Activated CD4-positive, CD25-positive, alpha-beta regulatory T cell (primary cell): Measurements from ENCODE around the gene CCL21.

Experiments
- DNase-seq, 4 experiments: peaks; one replicate each; lab custom pipeline; 2025; lab: John Stamatoyannopoulos, UW

Gene CCL21

GRCh38 chr9:34709196-34709978, 549 bp downstream of the CCL21 start:
- no peak for DNase-seq

- DNase-seq, result no peak
These were observed 2.8 kb downstream of the CCL21 start for GRCh38 chr9:34707130-34707529.

- peak; percentile 56 to 71 (median 66) for DNase-seq
These were observed 7.9 kb downstream of the CCL21 start for GRCh38 chr9:34701769-34702736.

DNA sequence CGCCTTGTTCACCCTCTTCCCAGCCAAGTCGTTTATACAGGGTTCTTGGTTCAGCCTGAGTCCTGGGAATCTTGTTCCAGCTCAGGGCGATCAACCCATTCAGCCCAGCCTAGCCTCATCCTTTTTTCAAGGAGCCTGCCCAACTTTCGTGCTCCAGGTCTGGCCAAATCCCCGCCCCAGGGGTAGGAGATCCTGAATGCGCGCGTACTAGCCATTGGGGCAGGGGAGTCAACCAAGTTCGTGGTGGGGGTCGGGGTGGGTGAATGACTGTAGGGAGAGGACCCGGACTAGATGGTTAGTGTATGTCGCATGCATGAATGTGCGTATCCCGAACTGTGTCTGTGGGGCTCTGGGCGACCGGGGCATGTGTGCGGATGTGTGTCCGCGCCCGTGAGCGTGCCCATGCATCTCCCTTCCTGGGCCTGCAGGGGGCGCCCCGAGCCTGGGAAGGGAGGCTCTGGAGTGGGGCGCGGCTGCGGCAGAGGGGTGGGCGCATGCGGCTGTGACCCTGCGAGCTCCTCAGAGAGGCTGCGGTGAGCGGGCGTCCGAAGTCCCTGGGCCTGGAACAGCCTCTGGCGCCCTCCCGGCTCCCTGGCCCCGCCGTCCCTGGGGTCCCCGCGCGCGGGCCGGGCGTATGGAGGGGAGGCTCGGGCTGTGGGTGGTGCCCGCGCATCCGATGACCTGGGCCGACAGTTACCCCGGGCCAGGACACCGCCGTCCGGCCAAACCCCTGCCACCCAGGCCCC, 8.7 kb downstream of the CCL21 start:
- DNase-seq, result peak; percentile 49 to 70 (median 61)

- DNase-seq, result no peak
These were observed 15.1 kb downstream of the CCL21 start for GRCh38 chr9:34694811-34695210.

- no peak for DNase-seq
These were observed 16.4 kb downstream of the CCL21 start for GRCh38 chr9:34693560-34693959.

DNA sequence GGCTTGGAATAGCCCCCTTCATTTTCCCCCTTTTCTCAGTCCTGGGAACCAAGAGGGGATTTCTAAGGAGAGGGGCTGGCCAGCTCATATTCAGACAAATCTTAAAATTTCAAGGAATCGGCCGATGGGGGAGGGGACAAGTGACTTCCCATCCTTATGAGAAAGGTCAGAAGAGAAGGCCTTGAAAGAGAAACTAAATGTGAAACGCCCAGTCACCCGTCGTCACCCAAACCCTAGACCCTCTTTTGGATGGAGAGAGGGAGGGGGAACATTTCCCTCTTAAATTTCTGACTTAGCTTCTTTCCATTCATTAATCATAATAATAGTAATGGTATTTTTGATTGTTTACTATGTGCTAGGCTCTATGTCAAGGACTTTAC, 18.0 kb downstream of the CCL21 start:
- DNase-seq, result no peak

GRCh38 chr9:34690983-34691935, 18.7 kb downstream of the CCL21 start, which contains the start of gene CCL19:
CCL19 (minus strand) TSS chr9:34691276; CDS start chr9:34691139, 137 bp downstream.
- DNase-seq, result no peak

- no peak for DNase-seq
These were observed 20.4 kb downstream of the CCL21 start for GRCh38 chr9:34689512-34689911.

- DNase-seq, result no peak
These were observed 20.8 kb downstream of the CCL21 start for GRCh38 chr9:34689116-34689470.

- no peak for DNase-seq
These were observed 21.4 kb downstream of the CCL21 start for GRCh38 chr9:34688329-34689115.

GRCh38 chr9:34687276-34688030, 22.5 kb downstream of the CCL21 start:
- no peak for DNase-seq

DNA sequence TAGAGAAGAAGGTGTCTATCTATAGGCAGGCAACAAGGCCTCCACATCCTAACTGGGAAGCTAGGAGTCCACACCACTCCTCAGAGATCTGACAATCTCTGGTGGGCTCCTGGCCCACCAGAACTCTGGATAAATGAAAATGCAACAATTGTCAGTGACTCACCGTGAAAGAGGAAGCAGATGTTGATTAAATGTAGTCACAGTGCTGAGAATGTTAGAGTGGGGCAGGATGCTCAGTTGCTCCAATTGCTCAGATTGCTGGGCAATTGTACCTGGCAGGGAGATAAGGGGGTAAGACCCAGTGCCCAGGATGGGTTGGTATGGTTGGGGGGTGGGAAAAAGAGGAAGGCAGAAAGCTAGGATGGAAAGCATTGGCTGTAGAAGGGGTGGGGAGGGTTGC, 23.2 kb downstream of the CCL21 start:
- no peak for DNase-seq

DNA sequence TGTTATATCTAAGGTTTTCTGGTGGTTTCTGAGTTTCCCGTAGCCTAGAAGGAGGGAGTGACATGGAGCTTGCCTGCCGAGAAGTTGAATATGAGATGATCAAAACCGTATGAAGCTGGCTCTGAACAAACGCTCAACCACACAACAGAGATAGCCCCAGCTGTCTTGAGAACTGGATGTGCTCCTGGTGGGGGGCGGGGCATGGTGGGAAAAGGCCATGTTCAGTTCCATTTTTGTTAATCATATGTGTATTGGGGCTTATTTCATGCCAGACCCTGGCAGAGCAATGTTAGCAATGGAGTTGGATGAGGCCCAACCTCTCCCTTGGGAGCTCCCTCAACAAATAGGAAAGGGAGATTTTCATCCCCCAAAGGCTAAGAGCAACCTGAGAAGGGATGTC, 23.7 kb downstream of the CCL21 start:
- DNase-seq, result no peak

DNA sequence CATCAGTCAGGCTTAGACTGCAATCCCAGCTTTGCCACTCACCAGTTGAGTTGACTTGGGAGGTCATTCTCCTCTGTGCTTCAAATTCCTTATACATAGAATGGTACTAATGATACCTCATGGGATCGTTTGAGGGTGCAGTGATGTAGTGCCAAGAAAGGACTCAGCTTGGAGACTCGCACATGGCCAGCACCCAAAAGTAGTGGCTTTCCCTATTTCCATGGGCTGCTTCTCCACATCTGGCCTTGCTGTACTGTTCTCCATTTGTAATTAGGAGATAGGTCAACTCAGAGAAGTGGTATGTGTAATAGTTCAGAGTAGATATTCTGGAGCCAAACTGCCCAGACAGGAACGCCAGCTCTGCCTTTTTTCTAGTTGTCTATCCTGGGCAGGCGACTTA, 24.3 kb downstream of the CCL21 start:
- DNase-seq, result no peak

DNA sequence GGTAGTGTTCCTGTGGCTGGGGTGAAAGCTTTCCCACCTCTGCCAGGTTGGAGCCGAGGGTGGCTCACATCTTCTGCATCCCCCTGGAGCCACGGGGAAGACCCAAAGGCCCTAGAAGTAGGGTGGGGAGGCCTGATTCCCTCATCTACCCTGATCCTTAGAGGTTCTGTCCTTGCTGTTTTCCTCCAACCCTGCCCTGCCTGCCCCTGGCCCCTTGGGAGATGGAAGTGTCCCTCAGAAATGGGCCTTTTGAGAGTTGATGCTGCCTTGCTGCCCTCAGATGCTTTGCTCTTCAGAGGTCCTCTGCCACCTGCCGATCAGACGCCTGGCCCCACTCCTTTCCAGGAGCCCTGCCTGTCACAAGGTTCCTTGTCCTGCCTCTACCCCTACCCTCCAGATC, 25.1 kb downstream of the CCL21 start:
- DNase-seq, result no peak

DNA sequence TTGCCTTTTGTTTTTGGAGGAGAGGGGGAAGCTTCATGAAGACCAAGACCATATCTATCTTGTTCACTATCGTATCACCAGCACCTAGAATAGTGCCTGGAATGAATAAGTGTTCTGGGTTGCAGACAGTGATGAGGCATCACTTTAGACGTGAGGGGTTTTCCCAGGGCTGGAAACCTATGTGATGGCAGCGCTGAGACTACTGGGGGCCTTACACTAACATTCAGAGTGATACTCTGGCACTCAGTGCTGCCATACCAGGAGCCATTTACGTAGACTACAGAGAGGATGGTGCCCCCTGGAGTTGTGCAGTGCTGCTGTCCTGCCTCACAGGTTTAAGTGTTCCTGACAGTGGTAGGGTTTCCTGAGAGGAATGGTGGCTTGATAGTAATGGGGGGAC, 25.8 kb downstream of the CCL21 start:
- DNase-seq, result no peak

DNA sequence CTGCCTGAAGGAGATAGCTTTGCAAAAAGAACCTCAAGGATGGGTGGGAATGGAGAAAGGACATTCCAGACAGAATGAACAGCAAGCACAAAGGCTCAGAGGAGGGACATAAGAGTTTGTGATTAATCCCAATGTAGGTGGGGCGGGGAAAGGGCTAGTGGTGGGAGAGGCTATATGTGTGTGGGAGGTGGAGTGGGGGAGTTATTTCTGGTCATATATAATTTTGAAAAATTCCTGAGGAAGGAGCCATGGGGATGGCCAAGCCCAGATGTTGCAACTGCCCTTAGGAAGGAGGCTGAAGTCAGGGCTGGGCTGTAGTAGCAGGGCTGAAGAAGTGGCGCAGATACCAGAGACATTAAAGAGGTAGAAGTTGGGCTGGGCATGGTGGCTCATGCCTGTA, 34.1 kb downstream of the CCL21 start:
- no peak for DNase-seq

GRCh38 chr9:34675048-34675714, 34.8 kb downstream of the CCL21 start:
- DNase-seq, result peak in 3 of 4 experiments; percentile 11 to 46 (median 14)
